ENCODE data around the gene ZNF487. TPM values are rescaled to one million over a fixed set of nuclear protein-coding genes. Genes with fewer than 3 reads are reported as not detected.
"Not testable (repeated sequence)": the region's sequence is repeated elsewhere in the genome, so short reads cannot be mapped to it uniquely, and the experiment has no call there.

ZNF487 gene
- total RNA-seq, 6 donors from 2014 or later = 4.5 to 25.0 (median 11.0) TPM

GRCh38 chr10:43440463-43441134 is 3.7 kb downstream of the ZNF487 start:
- no peak for TF ChIP-seq EP300 (IDR thresholded peaks at IDR 0.05)
- no peak for TF ChIP-seq POLR2AphosphoS5 (IDR thresholded peaks at IDR 0.05)
- no peak for TF ChIP-seq CTCF (IDR thresholded peaks at IDR 0.05)
- Histone ChIP-seq H3K36me3 (no peaks in the 10 kb centered on the region), H3K9me3 (no peaks in the 10 kb centered on the region), H3K4me3 (no peak overlapping the region), H3K4me1 (peaks cover 2 to 18% (median 8%) of the 10 kb centered on the region in 4 donors), H3K27ac (peak overlapping the region in 2 of 4 donors; percentile 9 to 17), H3K27me3 (no peaks in the 10 kb centered on the region)
- ATAC-seq (ENCODE audit: low FRiP score in 2 of 2) (no peak), DNase-seq (no peak)
- WGBS, 2 donors = 92 to 93% methylated on average over 5 of the region's 5 CpGs

GRCh38 chr10:43444323-43444722 is 7.4 kb downstream of the ZNF487 start:
- no peaks in the 10 kb centered on the region for H3K27me3 ChIP-seq
- no peak for ATAC-seq (ENCODE audit: low FRiP score in 2 of 2)
- no peak overlapping the region for H3K27ac ChIP-seq
- no peak overlapping the region for H3K4me3 ChIP-seq
- 71 to 80% methylated on average over 7 of the region's 7 CpGs for WGBS, 2 donors
- TF ChIP-seq CTCF (IDR thresholded peaks at IDR 0.05) (no peak), EP300 (IDR thresholded peaks at IDR 0.05) (no peak), POLR2AphosphoS5 (IDR thresholded peaks at IDR 0.05) (no peak), POLR2A (IDR thresholded peaks at IDR 0.05) (no peak)
- peaks cover 0 to 4% (median 0%) of the 10 kb centered on the region in 4 donors for H3K4me1 ChIP-seq
- no peak for DNase-seq
- H3K36me3 ChIP-seq = no peaks in the 10 kb centered on the region
- no peaks in the 10 kb centered on the region for H3K9me3 ChIP-seq

GRCh38 chr10:43444897-43445466 is 8.1 kb downstream of the ZNF487 start:
- H3K4me3 ChIP-seq = no peak overlapping the region
- ATAC-seq (ENCODE audit: low FRiP score in 2 of 2) = no peak
- 86 to 87% methylated on average over 2 of the region's 2 CpGs for WGBS, 2 donors
- no peak for TF ChIP-seq POLR2A (IDR thresholded peaks at IDR 0.05)
- no peak for TF ChIP-seq POLR2AphosphoS5 (IDR thresholded peaks at IDR 0.05)
- no peak for TF ChIP-seq EP300 (IDR thresholded peaks at IDR 0.05)
- no peak for TF ChIP-seq CTCF (IDR thresholded peaks at IDR 0.05)
- no peak overlapping the region for H3K27ac ChIP-seq
- no peaks in the 10 kb centered on the region for H3K36me3 ChIP-seq
- H3K4me1 ChIP-seq = peaks cover 0 to 4% (median 0%) of the 10 kb centered on the region in 4 donors
- H3K9me3 ChIP-seq = no peaks in the 10 kb centered on the region
- H3K27me3 ChIP-seq = no peaks in the 10 kb centered on the region
- DNase-seq = no peak

GRCh38 chr10:43446219-43447017 is 9.5 kb downstream of the ZNF487 start:
- ATAC-seq (ENCODE audit: low FRiP score in 2 of 2); H3K4me3 ChIP-seq; H3K4me1 ChIP-seq; H3K27ac ChIP-seq; H3K36me3 ChIP-seq; H3K27me3 ChIP-seq; H3K9me3 ChIP-seq: not testable (repeated sequence)
- peak in 1 of 2 donors; percentile 70 for DNase-seq
- 87 to 95% methylated on average over 8 to 51 of the region's 53 CpGs for WGBS, 2 donors

GRCh38 chr10:43448742-43449141 is 11.8 kb downstream of the ZNF487 start:
- WGBS, 2 donors = 75 to 78% methylated on average over 2 of the region's 2 CpGs
- Histone ChIP-seq H3K9me3 (no peaks in the 10 kb centered on the region), H3K27ac (no peak overlapping the region), H3K36me3 (no peaks in the 10 kb centered on the region), H3K4me3 (no peak overlapping the region), H3K27me3 (no peaks in the 10 kb centered on the region), H3K4me1 (peaks cover 4 to 10% (median 7%) of the 10 kb centered on the region in 4 donors)
- ATAC-seq (ENCODE audit: low FRiP score in 2 of 2) (no peak), DNase-seq (no peak)
- TF ChIP-seq POLR2A (IDR thresholded peaks at IDR 0.05) (no peak), CTCF (IDR thresholded peaks at IDR 0.05) (no peak), POLR2AphosphoS5 (IDR thresholded peaks at IDR 0.05) (no peak), EP300 (IDR thresholded peaks at IDR 0.05) (no peak)

Measured in upper lobe of left lung (tissue), 6 donors.